VCaP (cell line): Measurements from ENCODE around the gene CASZ1.

Experiments used
- H3K27ac ChIP-seq: fragments of 450-650 bp; 2 replicates; pipeline ENCODE4 v1.5.1; 2017
- CTCF ChIP-seq: fragments of 450-650 bp; conservative IDR thresholded peaks from 2 replicates; pipeline ENCODE4 v1.5.1; 2017; ENCODE audit warnings: mild to moderate bottlenecking, moderate library complexity

Gene CASZ1

DNA sequence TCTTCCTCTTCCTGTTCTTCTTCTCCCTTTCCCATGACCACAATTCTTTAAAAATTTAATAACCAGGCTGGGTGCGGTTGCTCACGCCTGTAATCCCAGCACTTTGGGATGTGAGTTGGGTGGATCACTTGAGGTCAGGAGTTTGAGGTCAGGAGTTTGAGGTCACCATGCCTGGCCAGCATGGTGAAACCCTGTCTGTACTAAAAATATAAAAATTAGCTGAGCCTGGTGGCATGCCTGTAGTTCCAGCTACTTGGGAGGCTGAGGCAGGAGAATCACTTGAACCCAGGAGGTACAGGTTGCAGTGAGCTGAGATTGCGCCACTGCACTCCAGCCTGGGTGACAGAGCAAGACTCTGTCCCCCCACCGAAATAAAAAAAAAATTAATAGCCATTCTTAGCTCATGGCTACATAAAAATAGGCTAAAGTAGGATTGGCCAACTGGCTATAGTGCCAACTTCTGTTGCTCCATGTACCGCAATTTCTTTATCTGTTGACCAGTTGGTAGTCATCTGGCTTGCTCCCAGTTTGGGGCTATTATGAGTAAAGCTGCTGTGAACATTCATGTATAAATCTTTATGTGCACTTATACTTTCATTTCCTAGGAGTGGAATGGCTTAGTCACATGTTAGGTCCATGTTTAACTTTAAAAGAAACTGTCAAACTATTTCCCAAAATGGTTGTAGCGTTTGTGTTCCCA lies 185.4 kb downstream of the CASZ1 start:
- H3K27ac ChIP-seq, result no peak overlapping the region
- no peak for TF ChIP-seq CTCF

DNA sequence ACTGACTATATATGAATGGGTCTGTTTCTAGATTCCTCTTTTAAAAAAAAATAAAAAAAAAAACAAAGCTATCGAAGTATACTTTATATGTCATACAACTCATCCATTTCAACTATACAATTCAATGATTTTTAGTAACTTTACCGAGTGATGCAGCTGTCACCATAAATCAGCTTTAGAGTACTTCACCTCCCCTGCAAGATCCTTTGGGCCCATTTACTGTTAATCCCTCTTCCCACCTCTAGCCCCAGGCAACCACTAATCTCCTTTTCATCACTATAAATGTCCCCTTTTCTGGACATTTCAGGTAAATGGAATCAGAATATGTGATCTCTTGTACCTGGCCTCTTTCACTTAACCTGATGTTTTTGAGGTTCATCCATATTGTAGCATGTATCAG lies 187.8 kb downstream of the CASZ1 start:
- TF ChIP-seq CTCF, result no peak
- H3K27ac ChIP-seq, result no peak overlapping the region

DNA sequence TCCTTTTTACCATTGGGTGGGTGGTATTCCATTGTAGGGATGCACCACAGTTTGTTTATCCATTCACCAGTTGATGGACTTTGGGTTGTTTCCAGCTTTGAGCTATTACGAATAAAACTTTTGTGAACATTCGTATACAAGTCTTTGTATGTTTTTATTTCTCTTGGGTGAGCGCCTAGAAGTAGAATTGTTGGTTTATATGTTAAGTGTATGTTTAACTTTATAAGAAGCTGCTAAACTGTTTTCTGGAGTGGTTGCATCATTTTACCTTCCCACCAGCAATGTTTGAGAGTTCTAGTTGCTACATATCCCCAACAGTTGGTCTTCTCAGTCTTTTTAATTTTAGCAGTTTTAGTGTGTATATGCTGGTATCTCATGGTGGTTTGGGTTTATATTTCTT lies 189.2 kb downstream of the CASZ1 start:
- TF ChIP-seq CTCF, result no peak
- H3K27ac ChIP-seq, result no peak overlapping the region

DNA sequence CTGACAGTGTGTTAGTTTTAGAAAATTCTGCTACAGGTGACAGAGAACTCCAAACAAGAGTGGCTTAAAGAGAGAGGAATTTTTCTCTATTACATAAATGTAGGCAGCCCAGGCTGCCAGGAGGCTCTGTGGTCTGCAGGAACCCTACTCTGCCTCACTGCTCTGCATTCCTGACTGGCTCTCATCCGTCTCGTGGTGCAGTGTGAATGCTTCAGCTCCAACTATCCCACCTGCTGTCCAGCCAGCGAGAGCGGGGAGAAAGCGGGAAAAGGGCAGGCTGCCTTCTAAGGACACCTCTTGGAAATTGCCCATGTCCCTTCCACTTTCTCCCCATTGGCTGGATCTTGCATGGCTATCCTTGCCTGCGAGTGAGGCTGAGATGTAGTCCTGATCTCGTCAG lies 190.4 kb downstream of the CASZ1 start:
- no peak for TF ChIP-seq CTCF
- H3K27ac ChIP-seq, result no peak overlapping the region

DNA sequence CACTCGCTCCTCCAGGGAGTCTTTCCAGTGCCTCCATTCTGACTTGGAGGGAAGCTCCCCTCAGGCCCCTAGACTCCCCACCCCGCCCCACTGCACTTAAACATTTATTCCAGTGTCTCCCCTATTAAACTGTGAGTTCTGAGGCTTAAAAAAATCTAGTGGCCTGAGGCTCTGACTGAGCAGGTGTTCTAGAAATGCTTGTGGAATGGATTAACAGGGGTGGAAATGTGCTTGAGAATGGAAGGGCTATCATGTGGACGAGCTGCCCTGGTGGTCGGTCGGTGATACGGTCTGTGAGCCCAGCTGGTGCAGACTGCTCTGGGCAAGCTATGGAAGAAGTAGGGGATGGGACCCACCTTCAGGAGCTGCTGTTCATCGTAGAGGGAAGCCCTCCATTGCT lies 191.5 kb downstream of the CASZ1 start:
- no peak for TF ChIP-seq CTCF
- no peak overlapping the region for H3K27ac ChIP-seq

GRCh38 chr1:10602936-10603335 lies 193.5 kb downstream of the CASZ1 start:
- no peak overlapping the region for H3K27ac ChIP-seq
- TF ChIP-seq CTCF, result no peak

DNA sequence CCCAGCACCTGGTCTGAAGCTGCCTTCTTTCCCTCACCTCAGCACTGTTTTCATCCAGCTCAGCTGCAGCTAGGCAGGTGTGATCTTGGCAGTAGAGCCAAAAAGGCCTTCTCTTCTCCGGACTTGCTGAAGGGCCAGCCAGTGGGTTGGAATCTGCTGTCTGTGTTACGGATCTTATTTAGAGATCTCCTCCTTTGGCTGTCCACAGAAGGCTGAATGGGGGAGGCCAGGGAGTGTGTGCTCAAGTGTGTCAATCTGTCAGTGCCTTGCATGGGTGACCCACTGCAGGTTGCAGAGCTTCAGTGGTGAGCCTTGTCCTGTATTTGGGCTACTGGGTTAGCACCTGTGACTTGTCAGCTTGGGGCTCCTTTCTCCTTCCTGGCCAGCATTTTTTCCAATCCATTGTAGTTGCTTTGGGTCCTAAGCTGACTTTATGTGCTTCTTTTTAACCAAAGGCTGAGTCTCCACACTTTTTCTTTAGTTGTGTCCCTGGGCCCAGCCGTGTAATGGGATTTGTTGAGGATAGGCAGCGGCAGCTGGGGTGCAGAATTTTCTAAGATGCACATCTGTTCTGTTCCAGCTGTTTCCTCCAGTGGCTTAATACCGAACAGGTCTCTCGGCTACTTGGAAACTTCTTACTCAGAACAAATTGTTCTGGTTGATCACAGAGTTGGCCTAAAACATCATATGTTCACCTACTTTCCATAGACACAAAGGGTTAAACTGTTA lies 194.9 kb downstream of the CASZ1 start:
- no peak for TF ChIP-seq CTCF
- no peak overlapping the region for H3K27ac ChIP-seq
